ENCODE data around the gene RHEB. TPM values are rescaled to one million over a fixed set of nuclear protein-coding genes. Genes with fewer than 3 reads are reported as not detected.

RHEB gene
- total RNA-seq, 1 experiment from 2014 or later, result 114 TPM

- Histone ChIP-seq H2AK5ac (ENCODE audit: insufficient read length, low read length) (no peak overlapping the region), H2BK120ac (ENCODE audit: low read depth, low read length, poor library complexity, severe bottlenecking) (no peak overlapping the region), H2BK15ac (ENCODE audit: low read depth, low read length) (no peak overlapping the region), H2BK5ac (ENCODE audit: insufficient read length, low read length) (no peak overlapping the region), H3K23ac (ENCODE audit: insufficient read length, low read depth, low read length) (no peak overlapping the region), H4K5ac (ENCODE audit: insufficient read length, low read depth, low read length) (no peak overlapping the region), H2BK20ac (ENCODE audit: low read depth, low read length, poor library complexity, severe bottlenecking) (no peak overlapping the region), H3K4me2 (ENCODE audit: insufficient read depth, insufficient read length, low read length) (no peak overlapping the region), H3K18ac (ENCODE audit: insufficient read length, low read depth, low read length) (no peak overlapping the region), H3K27me3 (ENCODE audit: insufficient read depth, low read length) (no peaks in the 10 kb centered on the region), H2BK12ac (ENCODE audit: insufficient read length, low read depth, low read length) (no peak overlapping the region), H3K9me3 (ENCODE audit: control insufficient read depth, low read depth, low read length) (no peaks in the 10 kb centered on the region), H3K23me2 (ENCODE audit: insufficient read length, low read depth, low read length, poor library complexity, severe bottlenecking) (no peaks in the 10 kb centered on the region), H4K8ac (replicated peaks; ENCODE audit: insufficient read length, low read depth, low read length) (no peak overlapping the region), H3K4me1 (ENCODE audit: insufficient read depth, low read length) (peaks cover 8% of the 10 kb centered on the region; the same call in 1 of the 2 replicates), H3K79me1 (ENCODE audit: insufficient read depth, low read depth, low read length, poor library complexity, severe bottlenecking) (peaks cover 2% of the 10 kb centered on the region), H3K79me2 (ENCODE audit: insufficient read depth, low read length) (peaks cover 84% of the 10 kb centered on the region), H4K20me1 (ENCODE audit: control insufficient read depth, insufficient read depth, insufficient read length) (no peaks in the 10 kb centered on the region), H3K14ac (ENCODE audit: insufficient read depth, low read length) (no peak overlapping the region), H3K9ac (ENCODE audit: extremely low read depth, insufficient read length, low read length) (no peak overlapping the region), H3K27ac (ENCODE audit: insufficient read length, low read depth, low read length) (no peak overlapping the region), H2AFZ (ENCODE audit: low read length) (no peak overlapping the region), H3K56ac (ENCODE audit: insufficient read length, low read depth, low read length) (no peak overlapping the region), H4K91ac (ENCODE audit: insufficient read length, low read depth, low read length) (no peak overlapping the region), H3T11ph (ENCODE audit: low read length) (no peak overlapping the region), H3K4ac (ENCODE audit: low read depth, low read length) (no peak overlapping the region)
- Mint-ChIP-seq H3K27ac (peak overlapping the region in 1 of 3 experiments; percentile 55; a peak in 2 of 7 replicates), H3K4me3 (no peak overlapping the region), H3K27me3 (ENCODE audit: low read depth) (no peaks in the 10 kb centered on the region), H3K36me3 (ENCODE audit: insufficient read depth in 1 of 3, low read depth in 3 of 3) (peaks cover under 1 to 8% (median 2%) of the 10 kb centered on the region in 3 experiments; a peak in 2 of 7 replicates), H3K4me1 (peaks cover 65 to 66% of the 10 kb centered on the region in 2 experiments), H3K9me3 (no peaks in the 10 kb centered on the region)
- no peak for DNase-seq
- TF ChIP-seq CTCF (conservative IDR thresholded peaks at IDR 0.05), result no peak
- WGBS (ENCODE audit: extremely low coverage, insufficient read length, low lambda C conversion rate), result no CpG with 5 or more reads among the region's 7 CpGs
These were observed 7.3 kb downstream of the RHEB start for GRCh38 chr7:151512353-151512752.

Measured in H9 (cell line).